ENCODE measurements around the gene TXNRD2.

TXNRD2 gene

GRCh38 chr22:19969141-19969928 lies 27.7 kb upstream of the TXNRD2 start:
- no peak for DNase-seq (ENCODE audit: low read depth)
- H3K4me3 ChIP-seq (ENCODE audit: low read depth, low read length): no peak overlapping the region

- H3K4me3 ChIP-seq (ENCODE audit: low read depth, low read length): no peak overlapping the region
- no peak for DNase-seq (ENCODE audit: low read depth)
Observed at GRCh38 chr22:19968450-19968891, 26.9 kb upstream of the TXNRD2 start.

- DNase-seq (ENCODE audit: low read depth): no peak
- no peak overlapping the region for H3K4me3 ChIP-seq (ENCODE audit: low read depth, low read length)
Observed at GRCh38 chr22:19967850-19968449, 26.3 kb upstream of the TXNRD2 start.

- H3K4me3 ChIP-seq (ENCODE audit: low read depth, low read length): no peak overlapping the region
- DNase-seq (ENCODE audit: low read depth): no peak
Observed at GRCh38 chr22:19966908-19967750, 25.5 kb upstream of the TXNRD2 start.

GRCh38 chr22:19965771-19966709 lies 24.4 kb upstream of the TXNRD2 start:
- H3K4me3 ChIP-seq (ENCODE audit: low read depth, low read length): no peak overlapping the region
- DNase-seq (ENCODE audit: low read depth): no peak

GRCh38 chr22:19964701-19965386 lies 23.2 kb upstream of the TXNRD2 start:
- DNase-seq (ENCODE audit: low read depth): no peak

GRCh38 chr22:19963863-19964642 lies 22.4 kb upstream of the TXNRD2 start:
- DNase-seq (ENCODE audit: low read depth): no peak
- H3K4me3 ChIP-seq (ENCODE audit: low read depth, low read length): no peak overlapping the region

More at GRCh38 chr22:19964701-19965386, 23.2 kb upstream of the TXNRD2 start:
- H3K4me3 ChIP-seq (ENCODE audit: low read depth, low read length): no peak overlapping the region

- DNase-seq (ENCODE audit: low read depth): no peak
Observed at GRCh38 chr22:19962909-19963806, 21.5 kb upstream of the TXNRD2 start.

GRCh38 chr22:19962246-19962908 lies 20.8 kb upstream of the TXNRD2 start:
- DNase-seq (ENCODE audit: low read depth): no peak
- no peak overlapping the region for H3K4me3 ChIP-seq (ENCODE audit: low read depth, low read length)

More at GRCh38 chr22:19962909-19963806, 21.5 kb upstream of the TXNRD2 start:
- no peak overlapping the region for H3K4me3 ChIP-seq (ENCODE audit: low read depth, low read length)

- no peak overlapping the region for H3K4me3 ChIP-seq (ENCODE audit: low read depth, low read length)
- no peak for DNase-seq (ENCODE audit: low read depth)
Observed at GRCh38 chr22:19961868-19962245, 20.2 kb upstream of the TXNRD2 start.

- DNase-seq (ENCODE audit: low read depth): no peak
- H3K4me3 ChIP-seq (ENCODE audit: low read depth, low read length): no peak overlapping the region
Observed at GRCh38 chr22:19961201-19961580, 19.6 kb upstream of the TXNRD2 start.

GRCh38 chr22:19960491-19961200 lies 19.0 kb upstream of the TXNRD2 start:
- H3K4me3 ChIP-seq (ENCODE audit: low read depth, low read length): no peak overlapping the region
- DNase-seq (ENCODE audit: low read depth): no peak

GRCh38 chr22:19959587-19960490 lies 18.2 kb upstream of the TXNRD2 start:
- no peak overlapping the region for H3K4me3 ChIP-seq (ENCODE audit: low read depth, low read length)
- DNase-seq (ENCODE audit: low read depth): no peak

GRCh38 chr22:19959043-19959586 lies 17.5 kb upstream of the TXNRD2 start:
- H3K4me3 ChIP-seq (ENCODE audit: low read depth, low read length): peak overlapping the region; percentile 35
- no peak for DNase-seq (ENCODE audit: low read depth)

Measured in skeletal muscle cell (primary cell).